KMS-11 (cell line): ENCODE measurements around the gene CCR9.

Source experiments
- H2AFZ ChIP-seq: fragments of 200-600 bp; sonication (generic); 2 replicates; pipeline ENCODE4 v1.6.1; 2016; ENCODE audit warnings: antibody characterized with exemption, mixed run types, low read depth
- H3K27ac ChIP-seq: fragments of 200-600 bp; sonication (generic); 2 replicates; pipeline ENCODE4 v1.6.1; 2016; ENCODE audit warnings: mild to moderate bottlenecking, mixed run types
- H3K27me3 ChIP-seq: fragments of 200-600 bp; sonication (generic); 2 replicates; pipeline ENCODE4 v1.6.1; 2017; ENCODE audit warnings: mild to moderate bottlenecking, low read depth, mixed run types, moderate library complexity; ENCODE audit not compliant: insufficient read depth
- H3K36me3 ChIP-seq: fragments of 200-600 bp; sonication (generic); 2 replicates; pipeline ENCODE4 v1.6.1; 2017; ENCODE audit warnings: mild to moderate bottlenecking, mixed run types; ENCODE audit not compliant: insufficient read depth
- H3K4me1 ChIP-seq: fragments of 200-600 bp; sonication (generic); 2 replicates; pipeline ENCODE4 v1.6.1; 2016; ENCODE audit warnings: mild to moderate bottlenecking, low read depth, mixed run types; ENCODE audit not compliant: poor library complexity, severe bottlenecking
- H3K4me2 ChIP-seq: fragments of 200-600 bp; sonication (generic); 2 replicates; pipeline ENCODE4 v1.7.0; 2016; ENCODE audit warnings: mild to moderate bottlenecking, mixed run types
- H3K4me3 ChIP-seq: fragments of 200-600 bp; sonication (generic); IDR thresholded peaks from 2 replicates; pipeline ENCODE4 v1.6.1; 2017; ENCODE audit warnings: low read depth, low read length, mixed read lengths; ENCODE audit not compliant: insufficient read depth
- H3K79me2 ChIP-seq: fragments of 200-600 bp; sonication (generic); 2 replicates; pipeline ENCODE4 v1.6.1; 2016; ENCODE audit warnings: low read depth, mixed run types; ENCODE audit not compliant: insufficient read depth
- H3K9ac ChIP-seq: fragments of 200-600 bp; sonication (generic); 2 replicates; pipeline ENCODE4 v1.6.1; 2016; ENCODE audit warnings: mild to moderate bottlenecking, mixed run types
- H4K20me1 ChIP-seq: fragments of 200-600 bp; sonication (generic); 2 replicates; pipeline ENCODE4 v1.6.1; 2016; ENCODE audit warnings: mild to moderate bottlenecking, mixed run types; ENCODE audit not compliant: insufficient read depth
- CTCF ChIP-seq: fragments of 200-600 bp; sonication (generic); conservative IDR thresholded peaks from 2 replicates; pipeline ENCODE4 v1.6.1; 2017; ENCODE audit warnings: low read depth, mild to moderate bottlenecking, antibody characterized with exemption, low read length, moderate library complexity, mixed read lengths

Gene CCR9

GRCh38 chr3:45858809-45859543 is 27.4 kb upstream of the CCR9 start:
- Histone ChIP-seq H3K27me3 (no peaks in the 10 kb centered on the region; the same call in 1 of the 2 replicates), H4K20me1 (no peaks in the 10 kb centered on the region), H2AFZ (no peak overlapping the region), H3K79me2 (no peaks in the 10 kb centered on the region), H3K27ac (no peak overlapping the region), H3K4me2 (no peak overlapping the region), H3K4me1 (peaks cover 22% of the 10 kb centered on the region), H3K36me3 (no peaks in the 10 kb centered on the region), H3K9ac (no peak overlapping the region), H3K4me3 (no peak overlapping the region)
- TF ChIP-seq CTCF, result no peak

GRCh38 chr3:45860481-45860880 is 25.9 kb upstream of the CCR9 start:
- Histone ChIP-seq H3K36me3 (no peaks in the 10 kb centered on the region), H3K79me2 (no peaks in the 10 kb centered on the region), H2AFZ (no peak overlapping the region), H3K27me3 (no peaks in the 10 kb centered on the region), H3K4me1 (peaks cover 20% of the 10 kb centered on the region), H3K4me3 (no peak overlapping the region), H3K4me2 (peak overlapping the region; percentile 47), H4K20me1 (no peaks in the 10 kb centered on the region), H3K9ac (no peak overlapping the region), H3K27ac (no peak overlapping the region)
- no peak for TF ChIP-seq CTCF

GRCh38 chr3:45861043-45861719 is 25.2 kb upstream of the CCR9 start:
- H3K36me3 ChIP-seq, result no peaks in the 10 kb centered on the region
- peak overlapping the region; percentile 47 for H3K4me2 ChIP-seq
- no peaks in the 10 kb centered on the region for H3K79me2 ChIP-seq
- no peak overlapping the region for H3K27ac ChIP-seq
- H3K9ac ChIP-seq, result no peak overlapping the region
- no peak overlapping the region for H3K4me3 ChIP-seq
- no peaks in the 10 kb centered on the region for H3K27me3 ChIP-seq
- H3K4me1 ChIP-seq, result peaks cover 20% of the 10 kb centered on the region
- no peaks in the 10 kb centered on the region for H4K20me1 ChIP-seq
- TF ChIP-seq CTCF, result no peak
- no peak overlapping the region for H2AFZ ChIP-seq

- Histone ChIP-seq H3K9ac (no peak overlapping the region), H3K4me1 (peaks cover 33% of the 10 kb centered on the region), H3K27me3 (no peaks in the 10 kb centered on the region), H3K4me3 (no peak overlapping the region), H3K36me3 (no peaks in the 10 kb centered on the region), H3K27ac (no peak overlapping the region), H2AFZ (no peak overlapping the region), H4K20me1 (no peaks in the 10 kb centered on the region), H3K4me2 (no peak overlapping the region), H3K79me2 (no peaks in the 10 kb centered on the region)
- no peak for TF ChIP-seq CTCF
Observed at GRCh38 chr3:45864760-45865519, 21.4 kb upstream of the CCR9 start.
